GM21723 (cell line): ENCODE measurements around the gene NTPCR.
"Not testable (repeated sequence)": the region's sequence is repeated elsewhere in the genome, so short reads cannot be mapped to it uniquely, and the experiment has no call there.

Source experiments
- ATAC-seq: cut with Tn5 transposase; IDR thresholded peaks from one replicate; pipeline ENCODE4 v1.9.1; 2021; ENCODE audit warnings: mild to moderate bottlenecking, moderate library complexity; ENCODE audit not compliant: unreplicated experiment

NTPCR gene

GRCh38 chr1:232983375-232983774 lies 33.0 kb downstream of the NTPCR start:
- no peak for ATAC-seq

DNA sequence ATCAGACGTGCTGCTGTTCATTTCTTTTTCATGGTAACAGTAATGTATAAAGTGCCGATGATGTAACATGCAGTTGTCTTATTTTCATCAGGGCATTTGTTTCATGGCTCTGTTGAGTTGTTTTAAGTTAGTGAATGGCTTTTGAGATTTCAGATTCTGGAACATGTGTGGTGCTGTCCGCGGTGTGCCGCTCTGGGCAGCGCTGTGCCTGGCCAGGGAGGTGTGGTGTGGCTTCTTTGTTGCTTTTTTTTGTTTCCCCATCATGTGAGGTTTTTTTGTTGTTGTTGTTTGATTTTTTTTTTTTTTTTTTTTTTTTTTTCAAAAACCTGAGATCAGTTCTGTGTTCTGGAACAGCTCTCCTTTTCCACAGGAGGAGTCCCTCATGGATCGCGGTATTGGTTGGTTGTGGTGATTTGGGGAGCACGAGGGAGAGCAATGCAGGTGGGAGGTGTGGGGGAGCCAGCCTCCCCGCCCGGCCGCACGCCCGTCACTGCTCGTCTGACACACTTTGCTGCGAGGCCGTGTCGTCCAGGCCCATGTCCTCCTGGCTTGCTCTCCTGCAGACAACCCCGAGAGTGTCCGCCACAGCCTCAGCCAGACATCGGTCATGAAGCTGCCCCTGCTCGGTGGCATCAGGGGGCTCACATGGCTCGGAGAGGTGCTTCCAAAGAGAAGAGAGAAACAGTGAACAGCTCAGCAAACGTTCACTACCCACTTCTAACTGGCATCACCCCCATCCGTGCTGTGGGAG lies 33.6 kb downstream of the NTPCR start:
- no peak for ATAC-seq

- no peak for ATAC-seq
These were observed 34.4 kb downstream of the NTPCR start for GRCh38 chr1:232984577-232985425.

- no peak for ATAC-seq
These were observed 35.6 kb downstream of the NTPCR start for GRCh38 chr1:232985882-232986526.

DNA sequence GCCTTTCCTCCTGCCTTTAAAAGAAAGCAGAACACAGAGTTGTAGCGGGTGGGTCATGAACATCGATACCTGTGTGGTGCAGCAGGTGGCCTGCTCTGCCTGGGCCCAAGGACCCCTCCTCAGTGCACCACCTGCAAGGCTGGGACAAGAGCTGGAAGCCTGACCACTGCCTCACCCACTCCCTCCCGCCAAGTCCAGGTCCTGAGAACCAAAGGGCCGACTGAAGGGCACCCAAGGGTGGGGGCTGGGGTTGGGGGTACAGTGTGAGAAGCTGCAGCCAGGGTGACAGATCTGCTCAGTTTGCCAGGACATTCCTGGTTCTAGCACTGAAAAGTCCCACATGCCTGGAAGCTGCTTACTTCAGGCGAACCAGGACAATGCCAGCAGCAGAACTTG lies 36.1 kb downstream of the NTPCR start:
- no peak for ATAC-seq

GRCh38 chr1:232987046-232987773 lies 36.8 kb downstream of the NTPCR start:
- no peak for ATAC-seq

GRCh38 chr1:232987774-232988140 lies 37.3 kb downstream of the NTPCR start:
- ATAC-seq = no peak

GRCh38 chr1:232988572-232989040 lies 38.2 kb downstream of the NTPCR start:
- ATAC-seq = no peak

DNA sequence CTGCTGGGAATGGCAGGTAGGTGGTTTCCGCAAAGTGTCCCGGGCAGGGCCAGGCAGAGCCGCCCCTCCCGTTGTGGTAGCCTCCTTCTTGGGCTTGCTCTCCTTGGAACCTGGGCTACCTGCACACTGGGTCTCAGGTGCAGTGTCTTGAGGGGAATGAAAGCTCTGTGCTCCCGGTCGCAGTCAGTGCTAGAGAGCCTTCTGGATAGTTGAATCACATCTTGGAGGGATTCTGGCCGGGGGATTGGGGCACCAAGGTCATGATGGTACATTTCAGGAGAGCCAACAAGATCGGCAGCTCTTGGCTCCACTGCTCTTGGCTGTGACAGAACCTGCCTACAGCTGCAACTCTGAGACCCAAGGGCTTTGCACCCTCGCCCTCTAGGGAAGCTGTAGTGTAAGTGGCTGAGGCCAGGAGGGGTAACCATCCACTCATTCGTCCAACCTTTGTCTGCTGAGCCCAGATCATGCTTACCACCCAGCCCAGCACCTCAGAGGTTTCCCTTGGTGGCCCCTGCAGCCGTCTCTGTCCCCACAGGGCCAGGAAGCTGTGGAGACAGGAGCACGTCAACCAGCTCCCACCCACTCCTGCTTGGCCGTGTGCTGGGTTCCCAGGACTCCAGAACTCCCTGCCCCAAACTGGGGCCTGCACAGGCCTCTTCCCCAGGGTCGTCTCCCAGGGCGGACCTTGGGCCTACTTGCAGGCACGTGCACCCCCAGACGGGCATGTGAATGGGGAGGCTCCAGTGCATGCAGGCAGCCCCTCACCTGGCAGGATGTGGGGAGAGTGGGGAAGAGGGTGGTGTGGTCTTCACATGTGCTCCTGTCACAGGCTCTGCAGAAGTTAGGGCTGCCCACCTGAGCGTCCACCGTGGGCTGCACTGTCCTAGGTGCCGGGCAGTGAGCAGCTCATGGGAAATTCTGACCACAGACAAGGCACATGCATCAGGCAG lies 40.0 kb downstream of the NTPCR start:
- ATAC-seq = no peak

GRCh38 chr1:232991238-232991637 lies 40.8 kb downstream of the NTPCR start:
- no peak for ATAC-seq

GRCh38 chr1:232992227-232992626 lies 41.8 kb downstream of the NTPCR start:
- no peak for ATAC-seq

- ATAC-seq = no peak
These were observed 43.1 kb downstream of the NTPCR start for GRCh38 chr1:232993555-232993954.

GRCh38 chr1:232995189-232995588 lies 44.8 kb downstream of the NTPCR start:
- ATAC-seq = no peak

DNA sequence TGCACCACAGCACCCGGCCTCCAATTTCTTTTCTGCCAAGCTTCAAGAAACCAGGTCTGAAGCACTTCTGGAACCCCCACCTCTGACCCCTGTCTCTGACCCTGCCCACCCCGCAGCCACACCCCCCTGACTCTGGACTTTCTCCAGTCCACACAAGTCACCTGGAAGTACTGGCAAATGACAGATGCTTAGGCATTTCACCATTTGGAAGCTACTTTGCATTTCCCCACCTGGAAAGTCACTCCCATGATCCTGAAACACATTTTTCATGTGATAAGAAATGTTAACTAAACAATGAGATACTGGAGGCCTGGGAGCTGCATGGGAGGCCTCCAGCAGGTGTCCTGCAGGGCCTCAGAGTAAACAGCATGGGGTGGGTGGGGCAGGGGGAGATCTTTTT lies 45.7 kb downstream of the NTPCR start:
- ATAC-seq = no peak

DNA sequence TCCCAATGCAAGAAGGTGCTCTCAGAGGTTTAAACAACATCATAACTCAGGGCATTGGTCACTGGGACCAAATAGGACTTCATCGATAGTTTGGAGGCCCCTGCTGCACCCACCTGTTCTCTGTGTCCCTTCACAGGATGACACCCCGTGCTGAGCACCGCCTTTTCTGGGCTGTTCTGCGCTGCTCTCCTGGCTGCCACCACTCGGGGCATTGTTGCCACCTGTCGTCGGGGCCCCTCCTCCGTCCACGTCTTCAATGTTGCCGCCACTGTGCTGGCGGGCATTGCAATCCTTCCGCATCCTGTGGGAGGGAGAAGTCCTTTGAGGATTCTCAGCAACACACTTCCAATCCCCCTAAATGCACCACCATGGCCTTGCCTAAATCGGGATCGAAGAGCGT lies 47.7 kb downstream of the NTPCR start:
- no peak for ATAC-seq

GRCh38 chr1:232998646-232999045 lies 48.2 kb downstream of the NTPCR start:
- ATAC-seq = no peak

DNA sequence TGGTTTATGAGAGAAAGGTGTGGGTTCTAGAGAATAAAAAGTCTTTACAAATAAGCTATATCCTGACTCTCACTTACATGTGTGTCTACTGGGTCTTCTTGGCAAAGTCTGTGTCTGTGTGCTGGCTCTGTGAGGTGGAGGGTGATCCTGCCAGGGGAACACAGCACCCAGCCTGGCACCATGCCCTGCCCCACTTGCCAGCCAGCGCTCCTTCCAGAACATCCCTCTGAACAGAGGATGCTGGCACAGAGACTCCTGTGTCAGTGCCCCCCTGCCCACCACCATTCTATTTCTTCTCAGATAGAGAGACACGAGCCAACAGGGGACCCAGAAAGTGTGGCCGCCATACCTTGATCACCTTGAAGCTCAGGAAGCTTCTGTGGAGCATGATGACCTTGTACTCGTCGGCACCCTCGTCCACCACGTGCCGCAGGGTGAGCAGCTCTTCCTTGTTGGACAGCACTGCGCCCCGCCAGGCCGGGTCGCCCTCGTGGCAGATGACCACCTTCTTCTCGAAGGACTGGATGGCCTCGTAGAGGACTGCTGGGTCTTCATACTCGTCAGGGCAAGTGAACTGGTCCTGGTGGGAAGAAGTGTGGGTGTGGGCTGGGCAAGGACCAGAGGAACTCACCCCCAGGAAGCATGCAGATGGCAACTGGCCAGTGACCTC lies 49.7 kb downstream of the NTPCR start:
- no peak for ATAC-seq

- not testable (repeated sequence) for ATAC-seq
These were observed 53.2 kb downstream of the NTPCR start for GRCh38 chr1:233003638-233004037.

DNA sequence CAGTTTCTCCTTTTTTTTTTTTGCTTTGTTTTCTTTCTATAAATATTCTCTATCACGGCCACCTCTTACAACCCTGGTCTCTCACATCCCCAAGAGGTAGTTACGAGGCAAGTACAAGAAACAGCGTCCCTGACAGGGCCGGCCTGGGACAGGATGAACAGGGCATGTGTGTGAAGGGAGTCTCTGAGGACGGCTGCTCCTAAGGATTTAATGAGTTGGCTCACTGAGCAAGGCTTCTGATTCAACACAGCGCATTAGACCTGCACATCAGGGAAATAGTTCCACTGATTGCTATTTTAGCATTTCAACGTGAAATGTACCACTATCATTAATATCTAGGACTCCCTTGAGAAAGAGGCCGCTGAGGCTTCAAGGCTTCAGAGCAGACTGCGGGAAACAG lies 54.0 kb downstream of the NTPCR start:
- ATAC-seq = no peak
